K562 (cell line): ENCODE results near the gene TRMT44. TPM values are rescaled to one million over a fixed set of nuclear protein-coding genes. Genes with fewer than 3 reads are reported as not detected.

ENCODE experiments used
- BACH1 ChIP-seq: fragments of 200-800 bp; sonication (Bioruptor generic); IDR thresholded peaks from 2 replicates; pipeline ENCODE4 v1.6.1; 2016; ENCODE audit warnings: missing genetic modification characterization, missing compliant biosample characterization
- BRD4 ChIP-seq: fragments of 200-600 bp; sonication (generic); IDR thresholded peaks from 2 replicates; pipeline ENCODE4 v1.6.1; 2017; ENCODE audit warnings: inconsistent platforms
- C11orf30 ChIP-seq: fragments of 450-650 bp; IDR thresholded peaks from 2 replicates; pipeline ENCODE4 v1.6.1; 2016; ENCODE audit warnings: low read depth, mild to moderate bottlenecking
- CBFB ChIP-seq: sonication (generic); formaldehyde crosslinking; IDR thresholded peaks from 2 replicates; pipeline ENCODE4 v1.4.0; 2020; ENCODE audit warnings: mild to moderate bottlenecking, missing genetic modification reagents
- MAZ ChIP-seq, 2 experiments: fragments of 450-650 bp in 1 of 2; sonication (generic) in 1 of 2; formaldehyde crosslinking; IDR thresholded peaks in 1 of 2; conservative IDR thresholded peaks in 1 of 2; 2 replicates each; pipeline versions ENCODE4 v1.4.0 to v1.5.0; 2020; ENCODE audit warnings: mild to moderate bottlenecking in 1 of 2, missing genetic modification reagents in 1 of 2
- PCBP2 ChIP-seq: fragments of 200-400 bp; formaldehyde crosslinking; IDR thresholded peaks from 2 replicates; pipeline ENCODE4 v1.6.1; 2018; ENCODE audit warnings: low read length, low read depth, mild to moderate bottlenecking, moderate library complexity; ENCODE audit not compliant: poor library complexity, severe bottlenecking
- SREBF2 ChIP-seq: sonication (generic); formaldehyde crosslinking; IDR thresholded peaks from 2 replicates; pipeline ENCODE4 v1.4.0; 2020; ENCODE audit warnings: mild to moderate bottlenecking, missing genetic modification reagents
- polyA plus RNA-seq, 8 experiments: library from polyadenylated mRNA; depleted of rRNA in 4 of 8; stranded (reverse) in 5 of 8; unstranded in 3 of 8; fragments of >200 nt; fragmentation: Nextera tagmentation in 2 of 8; fragmentation: Illumina TruSeq in 1 of 8; extraction: Ambion mirVana in 2 of 8; extraction: Trizol in 1 of 8; gene quantifications; 2 replicates each; pipeline versions ENCODE4 v1.2.1 to v1.2.3, GENCODE V29; 2011 to 2014; ENCODE audit warnings: inconsistent platforms in 1 of 8, missing spikeins in 1 of 8
- total RNA-seq, 7 experiments: library from RNA; depleted of rRNA in 6 of 7; stranded (reverse); fragments of >200 nt in 6 of 7; fragmentation: Illumina TruSeq in 2 of 7; extraction: Trizol in 2 of 7; gene quantifications; 2 replicates each; pipeline versions ENCODE4 v1.2.1 to v1.2.3, GENCODE V29; 2011 to 2021; ENCODE audit warnings: low replicate concordance in 1 of 7
- TF ChIP-seq, protein P1 (sequence below): fragments of 250-450 bp; sonication (Bioruptor Pico); IDR thresholded peaks from 2 replicates; pipeline ENCODE4 v1.4.0; 2020; ENCODE audit warnings: mild to moderate bottlenecking, moderate library complexity
- TF ChIP-seq, protein P2 (sequence below): fragments of 450-650 bp; IDR thresholded peaks from 2 replicates; pipeline ENCODE4 v1.6.1; 2016; ENCODE audit warnings: mild to moderate bottlenecking, moderate library complexity

TRMT44 gene
- total and polyA plus RNA-seq, 9 of the 15 experiments (the other 6 are each of a cell fraction or from before 2014, with no cell fraction given) = 1.2 to 18.6 (median 10.0) TPM

DNA sequence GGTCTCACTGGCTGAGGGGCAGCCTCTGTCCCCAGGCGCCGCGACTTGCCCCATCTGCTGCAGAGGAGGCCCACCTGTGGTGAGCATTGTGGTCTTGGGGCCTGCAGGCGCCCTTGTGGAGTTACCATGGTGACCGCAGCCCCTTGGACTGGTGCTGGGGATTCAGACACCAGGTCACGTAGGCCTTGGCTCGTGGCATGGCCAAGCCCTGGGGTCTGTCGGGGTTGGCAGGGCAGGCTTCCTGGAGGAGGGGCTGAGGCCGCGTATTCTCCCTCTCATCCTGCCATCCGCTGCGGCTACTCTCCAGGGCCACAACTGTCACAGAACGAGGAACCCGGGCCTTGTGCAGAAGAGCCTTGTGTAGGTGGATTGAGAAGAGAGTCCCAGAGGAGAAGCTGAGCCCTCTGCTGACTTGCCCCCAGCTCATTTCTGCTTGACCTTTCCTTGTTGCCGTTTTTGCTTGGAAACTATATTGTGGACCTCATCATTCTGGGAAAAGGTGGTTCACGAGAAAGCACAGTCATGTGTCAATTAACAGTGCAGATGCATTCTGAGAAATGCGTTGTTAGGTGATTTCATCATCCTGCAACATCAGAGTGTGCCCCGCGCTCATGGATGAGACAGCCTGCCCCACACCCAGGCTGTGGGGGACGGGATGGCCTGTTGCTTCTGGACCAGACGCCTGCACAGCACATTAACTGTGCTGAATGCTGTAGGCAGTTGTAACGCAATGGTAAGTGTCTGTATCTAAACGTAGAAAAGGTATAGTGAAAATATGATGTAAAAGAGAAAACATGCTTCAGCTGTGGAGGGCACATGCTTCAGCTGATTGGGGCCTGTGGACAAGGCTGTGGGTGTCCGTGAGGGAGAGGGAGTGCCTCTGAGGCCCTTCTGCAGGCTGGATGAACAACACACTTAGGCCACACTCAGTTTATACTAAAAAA lies 38.5 kb downstream of the TRMT44 start (continued):
- TF ChIP-seq SREBF2 (no peak), PCBP2 (no peak), BRD4 (peak; percentile 60; the same call in 1 of the 2 replicates), CBFB (CRISPR knock-in tag) (no peak), MAZ (CRISPR knock-in tag; conservative IDR thresholded peaks at IDR 0.05 in 1 of 2, IDR thresholded peaks at IDR 0.05 in 1 of 2) (peak in 1 of 2 experiments; percentile 93; a peak in 2 of 4 replicates), C11orf30 (peak; percentile 90), BACH1 (tag) (peak; percentile 85)
- TF ChIP-seq, protein P1, sequence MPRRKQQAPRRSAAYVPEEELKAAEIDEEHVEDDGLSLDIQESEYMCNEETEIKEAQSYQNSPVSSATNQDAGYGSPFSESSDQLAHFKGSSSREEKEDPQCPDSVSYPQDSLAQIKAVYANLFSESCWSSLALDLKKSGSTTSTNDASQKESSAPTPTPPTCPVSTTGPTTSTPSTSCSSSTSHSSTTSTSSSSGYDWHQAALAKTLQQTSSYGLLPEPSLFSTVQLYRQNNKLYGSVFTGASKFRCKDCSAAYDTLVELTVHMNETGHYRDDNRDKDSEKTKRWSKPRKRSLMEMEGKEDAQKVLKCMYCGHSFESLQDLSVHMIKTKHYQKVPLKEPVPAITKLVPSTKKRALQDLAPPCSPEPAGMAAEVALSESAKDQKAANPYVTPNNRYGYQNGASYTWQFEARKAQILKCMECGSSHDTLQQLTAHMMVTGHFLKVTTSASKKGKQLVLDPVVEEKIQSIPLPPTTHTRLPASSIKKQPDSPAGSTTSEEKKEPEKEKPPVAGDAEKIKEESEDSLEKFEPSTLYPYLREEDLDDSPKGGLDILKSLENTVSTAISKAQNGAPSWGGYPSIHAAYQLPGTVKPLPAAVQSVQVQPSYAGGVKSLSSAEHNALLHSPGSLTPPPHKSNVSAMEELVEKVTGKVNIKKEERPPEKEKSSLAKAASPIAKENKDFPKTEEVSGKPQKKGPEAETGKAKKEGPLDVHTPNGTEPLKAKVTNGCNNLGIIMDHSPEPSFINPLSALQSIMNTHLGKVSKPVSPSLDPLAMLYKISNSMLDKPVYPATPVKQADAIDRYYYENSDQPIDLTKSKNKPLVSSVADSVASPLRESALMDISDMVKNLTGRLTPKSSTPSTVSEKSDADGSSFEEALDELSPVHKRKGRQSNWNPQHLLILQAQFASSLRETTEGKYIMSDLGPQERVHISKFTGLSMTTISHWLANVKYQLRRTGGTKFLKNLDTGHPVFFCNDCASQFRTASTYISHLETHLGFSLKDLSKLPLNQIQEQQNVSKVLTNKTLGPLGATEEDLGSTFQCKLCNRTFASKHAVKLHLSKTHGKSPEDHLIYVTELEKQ (CRISPR knock-in tag) = no peak; the same call in 1 of the 2 replicates
- TF ChIP-seq, protein P2, sequence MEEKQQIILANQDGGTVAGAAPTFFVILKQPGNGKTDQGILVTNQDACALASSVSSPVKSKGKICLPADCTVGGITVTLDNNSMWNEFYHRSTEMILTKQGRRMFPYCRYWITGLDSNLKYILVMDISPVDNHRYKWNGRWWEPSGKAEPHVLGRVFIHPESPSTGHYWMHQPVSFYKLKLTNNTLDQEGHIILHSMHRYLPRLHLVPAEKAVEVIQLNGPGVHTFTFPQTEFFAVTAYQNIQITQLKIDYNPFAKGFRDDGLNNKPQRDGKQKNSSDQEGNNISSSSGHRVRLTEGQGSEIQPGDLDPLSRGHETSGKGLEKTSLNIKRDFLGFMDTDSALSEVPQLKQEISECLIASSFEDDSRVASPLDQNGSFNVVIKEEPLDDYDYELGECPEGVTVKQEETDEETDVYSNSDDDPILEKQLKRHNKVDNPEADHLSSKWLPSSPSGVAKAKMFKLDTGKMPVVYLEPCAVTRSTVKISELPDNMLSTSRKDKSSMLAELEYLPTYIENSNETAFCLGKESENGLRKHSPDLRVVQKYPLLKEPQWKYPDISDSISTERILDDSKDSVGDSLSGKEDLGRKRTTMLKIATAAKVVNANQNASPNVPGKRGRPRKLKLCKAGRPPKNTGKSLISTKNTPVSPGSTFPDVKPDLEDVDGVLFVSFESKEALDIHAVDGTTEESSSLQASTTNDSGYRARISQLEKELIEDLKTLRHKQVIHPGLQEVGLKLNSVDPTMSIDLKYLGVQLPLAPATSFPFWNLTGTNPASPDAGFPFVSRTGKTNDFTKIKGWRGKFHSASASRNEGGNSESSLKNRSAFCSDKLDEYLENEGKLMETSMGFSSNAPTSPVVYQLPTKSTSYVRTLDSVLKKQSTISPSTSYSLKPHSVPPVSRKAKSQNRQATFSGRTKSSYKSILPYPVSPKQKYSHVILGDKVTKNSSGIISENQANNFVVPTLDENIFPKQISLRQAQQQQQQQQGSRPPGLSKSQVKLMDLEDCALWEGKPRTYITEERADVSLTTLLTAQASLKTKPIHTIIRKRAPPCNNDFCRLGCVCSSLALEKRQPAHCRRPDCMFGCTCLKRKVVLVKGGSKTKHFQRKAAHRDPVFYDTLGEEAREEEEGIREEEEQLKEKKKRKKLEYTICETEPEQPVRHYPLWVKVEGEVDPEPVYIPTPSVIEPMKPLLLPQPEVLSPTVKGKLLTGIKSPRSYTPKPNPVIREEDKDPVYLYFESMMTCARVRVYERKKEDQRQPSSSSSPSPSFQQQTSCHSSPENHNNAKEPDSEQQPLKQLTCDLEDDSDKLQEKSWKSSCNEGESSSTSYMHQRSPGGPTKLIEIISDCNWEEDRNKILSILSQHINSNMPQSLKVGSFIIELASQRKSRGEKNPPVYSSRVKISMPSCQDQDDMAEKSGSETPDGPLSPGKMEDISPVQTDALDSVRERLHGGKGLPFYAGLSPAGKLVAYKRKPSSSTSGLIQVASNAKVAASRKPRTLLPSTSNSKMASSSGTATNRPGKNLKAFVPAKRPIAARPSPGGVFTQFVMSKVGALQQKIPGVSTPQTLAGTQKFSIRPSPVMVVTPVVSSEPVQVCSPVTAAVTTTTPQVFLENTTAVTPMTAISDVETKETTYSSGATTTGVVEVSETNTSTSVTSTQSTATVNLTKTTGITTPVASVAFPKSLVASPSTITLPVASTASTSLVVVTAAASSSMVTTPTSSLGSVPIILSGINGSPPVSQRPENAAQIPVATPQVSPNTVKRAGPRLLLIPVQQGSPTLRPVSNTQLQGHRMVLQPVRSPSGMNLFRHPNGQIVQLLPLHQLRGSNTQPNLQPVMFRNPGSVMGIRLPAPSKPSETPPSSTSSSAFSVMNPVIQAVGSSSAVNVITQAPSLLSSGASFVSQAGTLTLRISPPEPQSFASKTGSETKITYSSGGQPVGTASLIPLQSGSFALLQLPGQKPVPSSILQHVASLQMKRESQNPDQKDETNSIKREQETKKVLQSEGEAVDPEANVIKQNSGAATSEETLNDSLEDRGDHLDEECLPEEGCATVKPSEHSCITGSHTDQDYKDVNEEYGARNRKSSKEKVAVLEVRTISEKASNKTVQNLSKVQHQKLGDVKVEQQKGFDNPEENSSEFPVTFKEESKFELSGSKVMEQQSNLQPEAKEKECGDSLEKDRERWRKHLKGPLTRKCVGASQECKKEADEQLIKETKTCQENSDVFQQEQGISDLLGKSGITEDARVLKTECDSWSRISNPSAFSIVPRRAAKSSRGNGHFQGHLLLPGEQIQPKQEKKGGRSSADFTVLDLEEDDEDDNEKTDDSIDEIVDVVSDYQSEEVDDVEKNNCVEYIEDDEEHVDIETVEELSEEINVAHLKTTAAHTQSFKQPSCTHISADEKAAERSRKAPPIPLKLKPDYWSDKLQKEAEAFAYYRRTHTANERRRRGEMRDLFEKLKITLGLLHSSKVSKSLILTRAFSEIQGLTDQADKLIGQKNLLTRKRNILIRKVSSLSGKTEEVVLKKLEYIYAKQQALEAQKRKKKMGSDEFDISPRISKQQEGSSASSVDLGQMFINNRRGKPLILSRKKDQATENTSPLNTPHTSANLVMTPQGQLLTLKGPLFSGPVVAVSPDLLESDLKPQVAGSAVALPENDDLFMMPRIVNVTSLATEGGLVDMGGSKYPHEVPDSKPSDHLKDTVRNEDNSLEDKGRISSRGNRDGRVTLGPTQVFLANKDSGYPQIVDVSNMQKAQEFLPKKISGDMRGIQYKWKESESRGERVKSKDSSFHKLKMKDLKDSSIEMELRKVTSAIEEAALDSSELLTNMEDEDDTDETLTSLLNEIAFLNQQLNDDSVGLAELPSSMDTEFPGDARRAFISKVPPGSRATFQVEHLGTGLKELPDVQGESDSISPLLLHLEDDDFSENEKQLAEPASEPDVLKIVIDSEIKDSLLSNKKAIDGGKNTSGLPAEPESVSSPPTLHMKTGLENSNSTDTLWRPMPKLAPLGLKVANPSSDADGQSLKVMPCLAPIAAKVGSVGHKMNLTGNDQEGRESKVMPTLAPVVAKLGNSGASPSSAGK = peak; percentile 98
